Smooth muscle cell of the coronary artery (primary cell): ENCODE data around the gene GDI1. TPM values are rescaled to one million over a fixed set of nuclear protein-coding genes. Genes with fewer than 3 reads are reported as not detected.

ENCODE experiments used
- total RNA-seq: library from RNA; depleted of rRNA; stranded (reverse); fragments of >200 nt; gene quantifications from 2 replicates; pipeline ENCODE4 v1.2.3, GENCODE V29; 2014; ENCODE audit warnings: low replicate concordance

GDI1 gene
- 115 and 175 TPM in 2 replicates for total RNA-seq

DNA sequence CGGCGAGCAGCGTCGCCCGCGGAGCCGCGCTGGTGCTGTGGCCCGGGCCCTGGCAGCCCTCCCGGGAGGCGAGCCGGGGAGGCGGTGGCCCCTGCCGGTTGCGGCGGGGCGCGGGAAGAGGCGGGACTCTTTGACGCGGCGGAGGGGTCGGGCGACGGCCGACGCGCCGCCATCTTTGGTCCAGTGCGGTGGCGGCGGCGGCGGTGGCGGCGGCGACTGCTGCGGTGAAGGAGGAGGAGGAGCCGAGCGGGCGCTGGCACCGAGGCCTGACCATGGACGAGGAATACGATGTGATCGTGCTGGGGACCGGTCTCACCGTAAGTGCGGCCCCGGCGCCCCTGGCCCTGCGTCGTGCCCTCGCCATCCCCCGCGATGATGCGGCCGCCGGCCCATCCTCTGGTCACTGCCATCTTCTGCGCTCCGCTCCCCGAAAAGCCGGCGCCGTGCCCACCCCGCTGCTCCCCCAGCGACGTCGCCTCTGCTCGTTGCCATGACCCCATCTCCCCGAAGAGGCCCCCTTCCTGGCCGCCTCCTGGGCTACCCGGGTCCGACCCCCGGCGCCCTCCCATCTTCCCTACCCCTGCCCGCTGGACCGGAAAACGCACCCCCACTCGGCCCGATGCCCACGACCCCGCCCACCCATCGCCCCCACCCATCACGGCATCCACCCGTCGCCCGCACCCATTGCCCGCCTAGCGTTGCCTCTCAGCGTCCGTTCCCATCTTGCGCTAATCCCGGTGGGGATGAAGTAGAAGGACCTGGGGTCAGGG lies at the start of gene GDI1:
Gene GDI1, plus strand, starts transcription at position 172 of the 770 bp plus-strand sequence. Its CDS starts 101 bp downstream, at position 273.

GRCh38 chrX:154397888-154398667 lies 38.9 kb upstream of the GDI1 start, which contains the start of gene RPL10:
Gene RPL10, plus strand, starts transcription at chrX:154398377. Its CDS starts 143 bp downstream, at chrX:154398520.

GRCh38 chrX:154409222-154409871 lies 27.6 kb upstream of the GDI1 start, which contains the start of gene DNASE1L1:
Gene DNASE1L1, minus strand, starts transcription at chrX:154409254. Its CDS starts 3,686 bp downstream, at chrX:154405568.

DNA sequence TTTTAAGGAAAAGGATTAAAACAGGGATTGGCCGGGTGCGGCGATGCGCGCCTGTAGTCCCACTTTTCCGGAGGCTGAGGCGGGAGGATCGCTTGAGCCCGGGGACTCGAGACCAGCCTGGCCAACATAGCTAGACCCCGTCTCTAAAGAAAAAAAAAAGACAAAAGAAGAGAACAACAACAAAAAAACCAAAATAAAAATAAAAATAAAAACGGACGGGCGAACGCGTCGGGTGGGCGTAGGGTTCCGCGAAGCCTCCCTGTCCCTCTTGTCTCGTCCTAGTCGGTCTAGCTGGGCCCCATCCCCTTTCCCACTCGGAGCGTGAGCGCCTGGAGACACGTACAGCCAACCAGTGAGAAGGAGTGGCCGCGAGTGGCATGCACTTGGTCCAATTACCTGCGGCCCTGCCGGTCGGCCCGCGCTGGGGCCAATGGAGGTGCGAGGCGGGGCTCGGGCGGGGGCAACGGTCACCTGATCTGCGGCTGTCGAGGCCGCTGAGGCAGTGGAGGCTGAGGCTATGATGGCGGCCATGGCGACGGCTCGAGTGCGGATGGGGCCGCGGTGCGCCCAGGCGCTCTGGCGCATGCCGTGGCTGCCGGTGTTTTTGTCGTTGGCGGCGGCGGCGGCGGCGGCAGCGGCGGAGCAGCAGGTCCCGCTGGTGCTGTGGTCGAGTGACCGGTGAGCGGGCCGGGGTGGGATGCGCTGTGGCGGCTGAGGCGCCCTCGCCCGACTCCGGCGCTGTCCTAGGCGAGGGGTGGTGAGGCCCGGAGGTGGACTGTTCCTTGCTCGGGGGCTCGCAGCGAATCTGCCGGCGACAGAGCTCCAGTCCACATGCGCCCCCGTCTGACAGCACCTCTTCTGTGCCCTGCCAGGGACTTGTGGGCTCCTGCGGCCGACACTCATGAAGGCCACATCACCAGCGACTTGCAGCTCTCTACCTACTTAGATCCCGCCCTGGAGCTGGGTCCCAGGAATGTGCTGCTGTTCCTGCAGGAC lies 8.5 kb upstream of the GDI1 start, which contains the start of gene ATP6AP1:
Gene ATP6AP1, plus strand, starts transcription at position 502 of the 996 bp plus-strand sequence. Its CDS starts 16 bp downstream, at position 518.

GRCh38 chrX:154443992-154444754 lies 7.2 kb downstream of the GDI1 start, which contains the start of gene FAM50A:
Gene FAM50A, plus strand, starts transcription at chrX:154444141. Its CDS starts 95 bp downstream, at chrX:154444236.

DNA sequence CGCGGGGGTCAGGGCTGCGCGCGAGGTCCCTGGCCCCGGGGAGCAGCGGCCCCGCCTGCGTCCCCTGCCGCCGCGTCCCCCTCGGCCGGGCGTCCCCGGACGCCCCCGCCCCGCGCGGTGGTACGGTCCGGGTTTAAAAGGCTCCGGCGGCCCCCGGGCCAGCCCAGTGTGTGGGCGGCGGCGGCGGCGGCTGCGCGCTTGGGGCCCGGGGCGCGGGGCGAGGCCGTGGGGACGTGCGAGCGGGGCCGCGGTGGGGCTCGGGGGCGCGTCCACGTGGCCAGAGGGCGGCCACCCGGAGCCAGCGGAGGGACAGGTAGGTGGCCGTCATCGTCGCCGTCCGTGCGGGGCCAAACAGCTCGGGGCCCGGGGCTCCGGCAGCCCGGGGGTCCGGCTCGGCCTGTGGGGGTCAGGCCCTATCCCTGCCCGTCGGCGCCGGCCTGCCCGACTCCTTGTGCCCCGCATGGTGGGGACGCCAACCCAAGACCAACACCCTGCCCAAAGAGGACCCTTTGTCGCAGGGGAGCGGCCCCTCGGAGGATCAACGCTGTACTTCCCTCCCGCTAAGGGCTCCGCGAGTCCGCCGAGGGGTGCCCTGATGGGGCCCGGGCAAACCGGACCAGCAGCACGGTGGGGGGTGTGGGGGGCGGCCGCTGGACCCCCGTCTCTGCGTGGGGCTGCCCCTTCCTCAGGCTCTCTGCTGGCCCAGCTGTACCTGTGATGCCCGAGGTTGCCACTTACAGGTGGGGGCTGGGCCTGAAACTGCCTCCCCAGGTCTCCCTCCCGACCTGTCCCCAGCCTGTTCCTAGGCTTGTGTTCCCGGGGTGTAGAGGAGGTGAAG lies 21.4 kb downstream of the GDI1 start, which contains the start of gene PLXNA3:
Gene PLXNA3, plus strand, starts transcription at position 166 of the 838 bp plus-strand sequence. CDS start 1,903 bp downstream, outside the sequence.

GRCh38 chrX:154478728-154479622 lies 42.0 kb downstream of the GDI1 start, which contains the start of gene LAGE3:
Gene LAGE3, minus strand, starts transcription at chrX:154479281. Its CDS starts 366 bp downstream, at chrX:154478915.

GRCh38 chrX:154486396-154487207 lies 49.6 kb downstream of the GDI1 start, which contains the start of gene UBL4A:
Gene UBL4A, minus strand, starts transcription at chrX:154486615. Its CDS starts 31 bp downstream, at chrX:154486584.

GRCh38 chrX:154490414-154491083 lies 53.6 kb downstream of the GDI1 start, which contains the start of gene SLC10A3:
Gene SLC10A3, minus strand, starts transcription at chrX:154490629. Its CDS starts 1,689 bp downstream, at chrX:154488940.

Other genes starting within 250 kb of the GDI1 start
- gene OPN1MW2, start 217.4 kb upstream of the GDI1 start, total RNA-seq, result not detected in 2 replicates
- gene OPN1MW3, start 179.6 kb upstream of the GDI1 start, total RNA-seq, result not detected in 2 replicates
- not detected in 2 replicates for gene TEX28, start 142.0 kb upstream of the GDI1 start, total RNA-seq
- not detected in 2 replicates for gene TKTL1, start 141.4 kb upstream of the GDI1 start, total RNA-seq
- 2,276 and 2,381 TPM in 2 replicates for gene FLNA, start 62.5 kb upstream of the GDI1 start, total RNA-seq
- 15.9 and 23.0 TPM in 2 replicates for gene EMD, start 57.9 kb upstream of the GDI1 start, total RNA-seq
- gene RPL10, start 38.8 kb upstream of the GDI1 start, total RNA-seq, result 1,663 and 2,613 TPM in 2 replicates
- 34.3 and 98.6 TPM in 2 replicates for gene DNASE1L1, start 27.9 kb upstream of the GDI1 start, total RNA-seq
- 12.3 and 18.6 TPM in 2 replicates for gene TAFAZZIN, start 25.6 kb upstream of the GDI1 start, total RNA-seq
- gene ATP6AP1, start 8.5 kb upstream of the GDI1 start, total RNA-seq, result 43.1 and 65.7 TPM in 2 replicates
- gene FAM50A, start 7.0 kb downstream of the GDI1 start, total RNA-seq, result 105 and 224 TPM in 2 replicates
- gene PLXNA3, start 21.1 kb downstream of the GDI1 start, total RNA-seq, result 9.6 and 17.3 TPM in 2 replicates
- 14.9 and 16.4 TPM in 2 replicates for gene LAGE3, start 42.1 kb downstream of the GDI1 start, total RNA-seq
- gene UBL4A, start 49.5 kb downstream of the GDI1 start, total RNA-seq, result 18.7 and 42.7 TPM in 2 replicates
- gene SLC10A3, start 53.5 kb downstream of the GDI1 start, total RNA-seq, result 11.6 and 12.5 TPM in 2 replicates
- gene FAM3A, start 79.1 kb downstream of the GDI1 start, total RNA-seq, result 32.1 and 41.5 TPM in 2 replicates
- 31.9 and 68.3 TPM in 2 replicates for gene G6PD, start 109.7 kb downstream of the GDI1 start, total RNA-seq
- 9.5 and 14.5 TPM in 2 replicates for gene IKBKG, start 110.5 kb downstream of the GDI1 start, total RNA-seq
- gene CTAG1A, start 148.0 kb downstream of the GDI1 start, total RNA-seq, result not detected in 2 replicates
- gene CTAG1B, start 182.1 kb downstream of the GDI1 start, total RNA-seq, result not detected in 2 replicates
- gene CTAG2, start 216.4 kb downstream of the GDI1 start, total RNA-seq, result not detected in 2 replicates